PFSK-1 (cell line): ENCODE results near the gene PPP3CA.

ENCODE experiments used
- POLR2AphosphoS5 ChIP-seq: IDR thresholded peaks from 2 replicates; pipeline ENCODE4 v1.6.1; 2012; ENCODE audit warnings: low read depth, mild to moderate bottlenecking, control low read depth, low read length, moderate library complexity
- SIN3A ChIP-seq: IDR thresholded peaks from 2 replicates; pipeline ENCODE4 v1.6.1; 2012; ENCODE audit warnings: mild to moderate bottlenecking, low read length, moderate library complexity, borderline replicate concordance; ENCODE audit not compliant: insufficient read depth
- TAF1 ChIP-seq: IDR thresholded peaks from 2 replicates; pipeline ENCODE4 v1.6.1; 2012; ENCODE audit warnings: low read length, control low read depth, borderline replicate concordance; ENCODE audit not compliant: insufficient read depth
- TF ChIP-seq, protein P1 (sequence below), 2 experiments: IDR thresholded peaks; 2 replicates each; pipeline versions ENCODE4 v1.6.1 to v1.8.0; 2011 to 2012; ENCODE audit warnings: low read depth in 2 of 2, low read length in 2 of 2, control low read depth in 1 of 2, inconsistent platforms in 1 of 2, mild to moderate bottlenecking in 1 of 2, moderate library complexity in 1 of 2; ENCODE audit not compliant: insufficient read depth in 1 of 2

DNA sequence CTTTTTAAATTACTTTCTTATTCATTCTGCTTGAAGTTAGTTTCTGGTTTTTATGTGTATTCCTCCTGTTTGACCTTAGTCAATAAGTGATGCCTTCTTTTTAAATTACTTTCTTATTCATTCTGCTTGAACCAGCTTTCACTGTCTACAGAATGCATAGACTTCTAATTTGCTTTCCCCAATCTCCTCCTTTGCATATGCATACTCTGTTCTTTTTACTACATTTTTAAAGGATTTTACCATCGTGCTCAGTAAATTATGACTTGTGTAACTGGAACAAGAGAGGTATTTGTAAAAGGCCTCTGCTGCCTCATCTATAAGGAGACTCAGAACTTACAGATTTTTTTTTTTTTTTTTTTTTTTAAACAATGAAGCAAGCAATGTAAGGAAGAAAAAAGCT lies 228.7 kb downstream of the PPP3CA start:
- TF ChIP-seq SIN3A (no peak), POLR2AphosphoS5 (no peak), TAF1 (no peak)
- TF ChIP-seq, protein P1, sequence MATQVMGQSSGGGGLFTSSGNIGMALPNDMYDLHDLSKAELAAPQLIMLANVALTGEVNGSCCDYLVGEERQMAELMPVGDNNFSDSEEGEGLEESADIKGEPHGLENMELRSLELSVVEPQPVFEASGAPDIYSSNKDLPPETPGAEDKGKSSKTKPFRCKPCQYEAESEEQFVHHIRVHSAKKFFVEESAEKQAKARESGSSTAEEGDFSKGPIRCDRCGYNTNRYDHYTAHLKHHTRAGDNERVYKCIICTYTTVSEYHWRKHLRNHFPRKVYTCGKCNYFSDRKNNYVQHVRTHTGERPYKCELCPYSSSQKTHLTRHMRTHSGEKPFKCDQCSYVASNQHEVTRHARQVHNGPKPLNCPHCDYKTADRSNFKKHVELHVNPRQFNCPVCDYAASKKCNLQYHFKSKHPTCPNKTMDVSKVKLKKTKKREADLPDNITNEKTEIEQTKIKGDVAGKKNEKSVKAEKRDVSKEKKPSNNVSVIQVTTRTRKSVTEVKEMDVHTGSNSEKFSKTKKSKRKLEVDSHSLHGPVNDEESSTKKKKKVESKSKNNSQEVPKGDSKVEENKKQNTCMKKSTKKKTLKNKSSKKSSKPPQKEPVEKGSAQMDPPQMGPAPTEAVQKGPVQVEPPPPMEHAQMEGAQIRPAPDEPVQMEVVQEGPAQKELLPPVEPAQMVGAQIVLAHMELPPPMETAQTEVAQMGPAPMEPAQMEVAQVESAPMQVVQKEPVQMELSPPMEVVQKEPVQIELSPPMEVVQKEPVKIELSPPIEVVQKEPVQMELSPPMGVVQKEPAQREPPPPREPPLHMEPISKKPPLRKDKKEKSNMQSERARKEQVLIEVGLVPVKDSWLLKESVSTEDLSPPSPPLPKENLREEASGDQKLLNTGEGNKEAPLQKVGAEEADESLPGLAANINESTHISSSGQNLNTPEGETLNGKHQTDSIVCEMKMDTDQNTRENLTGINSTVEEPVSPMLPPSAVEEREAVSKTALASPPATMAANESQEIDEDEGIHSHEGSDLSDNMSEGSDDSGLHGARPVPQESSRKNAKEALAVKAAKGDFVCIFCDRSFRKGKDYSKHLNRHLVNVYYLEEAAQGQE (IDR thresholded peaks at IDR 0.05; ENCODE audit: insufficient read depth in 1 of 2, low read depth in 2 of 2, low read length in 2 of 2), result no peak
